Colonic mucosa (tissue), 4 donors: Measurements from ENCODE around the gene GP1BB. TPM values are rescaled to one million over a fixed set of nuclear protein-coding genes. Genes with fewer than 3 reads are reported as not detected.

Experiments used
- DNase-seq: peaks from one replicate; pipeline ENCODE4 v3.0.0-alpha.2; 2020
- H3K27ac ChIP-seq: fragments of 200-600 bp; one replicate; pipeline ENCODE4 v1.8.0; 2021
- H3K27me3 ChIP-seq: fragments of 200-600 bp; one replicate; pipeline ENCODE4 v1.8.0; 2021
- H3K36me3 ChIP-seq: fragments of 200-600 bp; one replicate; pipeline ENCODE4 v1.8.0; 2021
- H3K4me1 ChIP-seq: fragments of 200-600 bp; one replicate; pipeline ENCODE4 v1.8.0; 2021; ENCODE audit warnings: mild to moderate bottlenecking
- H3K4me3 ChIP-seq: fragments of 200-600 bp; one replicate; pipeline ENCODE4 v1.8.0; 2021
- H3K9ac ChIP-seq, 2 donors: one replicate each; pipeline ENCODE4 v1.7.0; 2013; ENCODE audit warnings: control low read depth in 2 of 2, low read depth in 2 of 2, low read length in 2 of 2
- H3K9me3 ChIP-seq: fragments of 200-600 bp; one replicate; pipeline ENCODE4 v1.8.0; 2021
- CTCF ChIP-seq: fragments of 200-600 bp; IDR thresholded peaks from one replicate; pipeline ENCODE4 v1.8.0; 2022; ENCODE audit warnings: antibody characterized with exemption, mild to moderate bottlenecking
- intact Hi-C: fragments of 100-400 bp; cut with DNase I; formaldehyde crosslinking; loops from one replicate; pipeline ENCODE4 v1.14.1; 2022
- total RNA-seq, 2 donors: library from RNA; stranded (reverse); fragmentation: NEBNext Ultra II Directional in 1 of 2; extraction: Animal tissue kit (Norgen Biotek cat#: 25700) in 1 of 2; gene quantifications; one replicate each; pipeline ENCODE4 v1.2.1, GENCODE V29; 2021
- donor health status: healthy.
- donor health status: DM: no; HTN: no; CAD: no.
- donor health status: DM: no; HTN: no; CAD: no.

Gene GP1BB
- total RNA-seq, 2 donors from 2014 or later, result 0.45 to 1.1 TPM

DNA sequence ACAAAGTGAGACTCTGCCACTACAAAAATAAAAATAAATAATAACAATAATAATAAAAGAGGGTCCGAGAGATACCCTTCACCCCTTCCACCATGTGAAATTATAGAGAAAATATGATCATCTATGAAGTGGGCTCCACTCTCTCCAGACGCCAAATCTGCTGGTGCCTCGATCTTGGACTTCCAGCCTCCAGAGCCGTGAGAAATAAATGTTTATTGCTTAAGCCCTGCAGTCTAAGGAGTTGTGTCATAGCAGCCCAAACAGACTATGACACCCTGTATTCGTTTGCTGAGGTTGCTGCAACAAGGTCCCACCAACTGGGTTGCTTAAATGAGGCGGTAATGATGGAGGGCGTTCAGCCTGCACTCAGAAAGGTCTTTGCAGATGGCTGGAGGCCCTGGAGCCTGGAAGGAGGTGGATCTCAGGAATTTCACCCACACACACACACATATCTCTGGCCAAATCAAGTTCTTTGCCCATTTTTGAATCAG lies 16.6 kb upstream of the GP1BB start:
- TF ChIP-seq CTCF, result no peak
- H3K27me3 ChIP-seq, result no peaks in the 10 kb centered on the region
- DNase-seq, result no peak
- H3K4me3 ChIP-seq, result no peak overlapping the region
- no peak overlapping the region for H3K9ac ChIP-seq
- no peaks in the 10 kb centered on the region for H3K9me3 ChIP-seq
- no peak overlapping the region for H3K27ac ChIP-seq
- H3K4me1 ChIP-seq, result no peaks in the 10 kb centered on the region
- intact Hi-C loops, result no loop called here
- H3K36me3 ChIP-seq, result no peaks in the 10 kb centered on the region

DNA sequence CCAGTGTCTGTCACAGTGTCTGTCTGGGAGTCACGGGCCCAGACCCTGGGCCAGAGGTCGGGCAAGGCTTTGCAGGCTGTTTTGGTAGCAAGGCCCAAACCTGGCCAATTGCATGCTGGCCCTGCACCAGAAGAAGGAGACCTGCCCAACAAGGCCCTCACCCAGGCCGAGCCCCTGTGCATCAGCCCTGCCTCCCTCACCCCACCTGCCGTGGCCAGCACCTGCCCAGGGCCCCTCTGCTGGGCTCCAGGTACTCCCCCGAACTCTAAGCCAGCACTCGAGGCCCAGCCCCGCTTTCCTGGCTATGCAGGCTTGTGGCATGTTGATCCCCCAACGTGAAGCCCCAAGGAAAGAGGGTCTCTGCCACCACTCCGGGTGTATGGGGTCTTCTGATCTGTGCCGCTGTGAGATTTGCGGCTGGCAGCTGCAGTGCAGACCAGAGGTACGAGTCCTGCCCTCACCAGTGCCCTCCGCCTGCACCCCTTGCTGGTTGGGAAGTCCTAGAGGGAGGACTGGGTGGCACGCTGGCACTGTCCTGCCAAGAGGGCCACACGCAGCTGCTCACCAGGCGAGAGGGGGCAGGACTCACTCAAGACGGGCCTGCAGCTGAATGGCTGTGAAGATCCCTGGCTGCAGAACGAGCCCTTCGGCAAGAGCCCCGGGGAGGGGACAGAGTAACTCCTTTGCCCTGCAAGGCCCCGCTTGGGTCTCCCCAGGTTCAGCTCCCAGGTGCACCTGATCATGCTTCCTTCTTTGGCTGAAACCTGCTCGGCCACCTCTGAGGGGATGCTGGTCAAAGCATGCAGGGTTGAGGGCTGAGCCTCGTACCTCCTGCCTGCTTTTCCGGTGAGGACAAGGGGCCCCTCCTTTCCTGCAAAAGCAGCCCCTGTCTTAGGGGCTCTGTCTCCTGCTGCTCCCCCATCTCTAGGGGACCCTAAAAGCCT lies 15.7 kb upstream of the GP1BB start:
- no peak for DNase-seq
- H3K4me3 ChIP-seq, result no peak overlapping the region
- H3K9ac ChIP-seq, result no peak overlapping the region
- H3K36me3 ChIP-seq, result no peaks in the 10 kb centered on the region
- no peaks in the 10 kb centered on the region for H3K9me3 ChIP-seq
- TF ChIP-seq CTCF, result no peak
- H3K27me3 ChIP-seq, result no peaks in the 10 kb centered on the region
- no peak overlapping the region for H3K27ac ChIP-seq
- intact Hi-C loops, result no loop called here
- no peaks in the 10 kb centered on the region for H3K4me1 ChIP-seq

- no peak for TF ChIP-seq CTCF
- no peak for DNase-seq
Observed at GRCh38 chr22:19708321-19709011, 14.9 kb upstream of the GP1BB start.

GRCh38 chr22:19709063-19709769 lies 14.1 kb upstream of the GP1BB start:
- intact Hi-C loops, result no loop called here
- H3K27ac ChIP-seq, result no peak overlapping the region
- DNase-seq, result no peak

More at GRCh38 chr22:19708321-19709011, 14.9 kb upstream of the GP1BB start:
- H3K9me3 ChIP-seq, result no peaks in the 10 kb centered on the region
- H3K4me3 ChIP-seq, result no peak overlapping the region
- no peak overlapping the region for H3K9ac ChIP-seq
- H3K4me1 ChIP-seq, result no peaks in the 10 kb centered on the region
- no peak overlapping the region for H3K27ac ChIP-seq
- peaks cover 4% of the 10 kb centered on the region for H3K27me3 ChIP-seq
- intact Hi-C loops, result no loop called here
- H3K36me3 ChIP-seq, result no peaks in the 10 kb centered on the region

More at GRCh38 chr22:19709063-19709769, 14.1 kb upstream of the GP1BB start:
- Histone ChIP-seq H3K36me3 (no peaks in the 10 kb centered on the region), H3K4me1 (no peaks in the 10 kb centered on the region), H3K4me3 (no peak overlapping the region), H3K27me3 (peaks cover 10% of the 10 kb centered on the region), H3K9ac (no peak overlapping the region), H3K9me3 (no peaks in the 10 kb centered on the region)
- no peak for TF ChIP-seq CTCF
